Left kidney (tissue), 8 donors: ENCODE results near the gene HOXC13. TPM values are rescaled to one million over a fixed set of nuclear protein-coding genes. Genes with fewer than 3 reads are reported as not detected.

Source experiments
- DNase-seq: peaks from one replicate; pipeline ENCODE4 v3.0.0-alpha.2; 2013
- long read RNA-seq, 8 donors: transcript quantifications; one replicate each; lab custom pipeline, GENCODE V29; 2026
- polyA plus RNA-seq: library from polyadenylated mRNA; unstranded; fragments of 120-200 nt; gene quantifications from one replicate; pipeline ENCODE4 v1.2.1, GENCODE V29; 2013; ENCODE audit not compliant: insufficient read length

The HOXC13 gene
- polyA plus RNA-seq: 0.05 TPM
- long read RNA-seq, donor 1: 0 reads
- long read RNA-seq, donor 2: 0 reads
- long read RNA-seq, donor 3: 0 reads
- long read RNA-seq, donor 4: 0 reads
- long read RNA-seq, donor 5: 0 reads
- long read RNA-seq, donor 6: 0 reads
- long read RNA-seq, donor 7: 0 reads
- long read RNA-seq, donor 8: 0 reads

- peak; percentile 90 for DNase-seq
Measured at GRCh38 chr12:53938326-53939140, at the start of gene HOXC13. TSS of gene HOXC13 (plus strand) at chr12:53938831. CDS start at chr12:53938907, 76 bp downstream.

- no peak for DNase-seq
Measured at GRCh38 chr12:53890081-53890480, 48.5 kb upstream of the HOXC13 start.

GRCh38 chr12:53892762-53893395, 45.8 kb upstream of the HOXC13 start:
- no peak for DNase-seq

- DNase-seq: no peak
Measured at GRCh38 chr12:53899230-53899629, 39.4 kb upstream of the HOXC13 start.

GRCh38 chr12:53907103-53907502, 31.5 kb upstream of the HOXC13 start:
- DNase-seq: no peak

GRCh38 chr12:53916788-53917655, 21.6 kb upstream of the HOXC13 start:
- DNase-seq: no peak

GRCh38 chr12:53924521-53925405, 13.9 kb upstream of the HOXC13 start:
- no peak for DNase-seq

- DNase-seq: no peak
Measured at GRCh38 chr12:53927220-53928029, 11.2 kb upstream of the HOXC13 start.

GRCh38 chr12:53928054-53928835, 10.4 kb upstream of the HOXC13 start:
- no peak for DNase-seq

- no peak for DNase-seq
Measured at GRCh38 chr12:53929527-53929926, 9.1 kb upstream of the HOXC13 start.

GRCh38 chr12:53930591-53931255, 7.9 kb upstream of the HOXC13 start:
- DNase-seq: no peak

- no peak for DNase-seq
Measured at GRCh38 chr12:53931844-53932581, 6.6 kb upstream of the HOXC13 start.

GRCh38 chr12:53932915-53933314, 5.7 kb upstream of the HOXC13 start:
- DNase-seq: no peak

- DNase-seq: no peak
Measured at GRCh38 chr12:53935383-53936341, 3.0 kb upstream of the HOXC13 start.

- no peak for DNase-seq
Measured at GRCh38 chr12:53937099-53937498, 1.5 kb upstream of the HOXC13 start.

- DNase-seq: no peak
Measured at GRCh38 chr12:53937596-53938325, 870 bp upstream of the HOXC13 start.
